HepG2 (cell line): ENCODE measurements around the gene ZNF22. TPM values are rescaled to one million over a fixed set of nuclear protein-coding genes. Genes with fewer than 3 reads are reported as not detected.

Experiments
- ATAD3A ChIP-seq: sonication (generic); formaldehyde crosslinking; IDR thresholded peaks from 2 replicates; pipeline ENCODE4 v1.4.0; 2020; ENCODE audit warnings: missing genetic modification reagents
- CBX5 ChIP-seq: sonication (generic); formaldehyde crosslinking; IDR thresholded peaks from 2 replicates; pipeline ENCODE4 v1.4.0; 2020; ENCODE audit warnings: missing genetic modification reagents, borderline replicate concordance
- EP300 ChIP-seq, 3 experiments: sonication (generic) in 1 of 3; formaldehyde crosslinking in 1 of 3; IDR thresholded peaks; 2 replicates each; pipeline versions ENCODE4 v1.5.1 to v1.6.1; 2011 to 2020; ENCODE audit warnings: low read depth in 2 of 3, low read length in 2 of 3, borderline replicate concordance in 1 of 3, improper control_type of control experiment in 1 of 3, mild to moderate bottlenecking in 1 of 3, missing genetic modification reagents in 1 of 3, moderate library complexity in 1 of 3
- FOSL1 ChIP-seq: sonication (generic); formaldehyde crosslinking; IDR thresholded peaks from 2 replicates; pipeline ENCODE4 v1.9.0; 2021; ENCODE audit warnings: missing genetic modification reagents, borderline replicate concordance
- HMGXB4 ChIP-seq, 2 experiments: sonication (generic) in 1 of 2; formaldehyde crosslinking in 1 of 2; IDR thresholded peaks; 2 replicates each; pipeline versions ENCODE4 v1.4.0 to v1.6.1; 2018 to 2020; ENCODE audit warnings: missing genetic modification reagents in 2 of 2, borderline replicate concordance in 1 of 2, low read depth in 1 of 2, mild to moderate bottlenecking in 1 of 2, missing biosample characterization in 1 of 2
- NCOA5 ChIP-seq: sonication (generic); formaldehyde crosslinking; IDR thresholded peaks from 2 replicates; pipeline ENCODE4 v1.4.0; 2020; ENCODE audit warnings: missing genetic modification reagents
- NFIC ChIP-seq: IDR thresholded peaks from 2 replicates; pipeline ENCODE4 v1.6.1; 2012; ENCODE audit warnings: mild to moderate bottlenecking, low read length, inconsistent platforms
- PCBP1 ChIP-seq: fragments of 200-400 bp; formaldehyde crosslinking; IDR thresholded peaks from 2 replicates; pipeline ENCODE4 v1.6.1; 2017; ENCODE audit warnings: mild to moderate bottlenecking, low read depth, low read length, borderline replicate concordance
- RAD51 ChIP-seq: fragments of 450-650 bp; IDR thresholded peaks from 2 replicates; pipeline ENCODE4 v1.6.1; 2016; ENCODE audit warnings: borderline replicate concordance
- RNF219 ChIP-seq: sonication (generic); formaldehyde crosslinking; IDR thresholded peaks from 2 replicates; pipeline ENCODE4 v1.5.0; 2020; ENCODE audit warnings: mild to moderate bottlenecking, missing genetic modification reagents
- TCF12 ChIP-seq, 2 experiments: fragments of 450-650 bp in 1 of 2; sonication (generic) in 1 of 2; formaldehyde crosslinking in 1 of 2; IDR thresholded peaks; 2 replicates each; pipeline versions ENCODE4 v1.6.1 to v1.8.0; 2017 to 2022; ENCODE audit warnings: antibody characterized with exemption in 1 of 2, mild to moderate bottlenecking in 1 of 2, missing genetic modification reagents in 1 of 2, moderate library complexity in 1 of 2
- ZNF577 ChIP-seq: sonication (generic); formaldehyde crosslinking; IDR thresholded peaks from 2 replicates; pipeline ENCODE4 v1.4.0; 2020; ENCODE audit warnings: mild to moderate bottlenecking, low read depth, missing genetic modification reagents, borderline replicate concordance
- ZNF580 ChIP-seq: IDR thresholded peaks from 2 replicates; pipeline ENCODE4 v1.6.1; 2016; ENCODE audit warnings: low read depth, borderline replicate concordance
- ZNF788 ChIP-seq: sonication (generic); formaldehyde crosslinking; IDR thresholded peaks from 2 replicates; pipeline ENCODE4 v1.5.0; 2020; ENCODE audit warnings: mild to moderate bottlenecking, missing genetic modification reagents, borderline replicate concordance
- polyA plus RNA-seq, 8 experiments: library from polyadenylated mRNA; depleted of rRNA in 3 of 8; stranded (reverse) in 7 of 8; unstranded in 1 of 8; fragments of >200 nt; fragmentation: Illumina TruSeq in 4 of 8; extraction: Trizol in 4 of 8; gene quantifications; 2 replicates each; pipeline versions ENCODE4 v1.2.1 to v1.2.3, GENCODE V29; 2011 to 2016; ENCODE audit warnings: low read depth in 4 of 8, missing spikeins in 1 of 8, mixed read lengths in 1 of 8; ENCODE audit not compliant: insufficient read depth in 1 of 8
- total RNA-seq, 5 experiments: library from RNA; depleted of rRNA; stranded (reverse); fragments of >200 nt; fragmentation: Illumina TruSeq; extraction: Trizol; gene quantifications; 2 replicates each; pipeline ENCODE4 v1.2.3, GENCODE V29; 2016; ENCODE audit warnings: low read depth in 1 of 5
- TF ChIP-seq, protein P1 (sequence below): sonication (generic); formaldehyde crosslinking; IDR thresholded peaks from 2 replicates; pipeline ENCODE4 v1.4.0; 2020; ENCODE audit warnings: mild to moderate bottlenecking, missing genetic modification reagents
- TF ChIP-seq, protein P2 (sequence below): sonication (generic); formaldehyde crosslinking; IDR thresholded peaks from 2 replicates; pipeline ENCODE4 v1.5.0; 2020; ENCODE audit warnings: missing genetic modification reagents

Gene ZNF22
- total and polyA plus RNA-seq, 2 of the 13 experiments (the other 11 are each of a cell fraction or from before 2014, with no cell fraction given): 0.40 to 1.3 TPM

DNA sequence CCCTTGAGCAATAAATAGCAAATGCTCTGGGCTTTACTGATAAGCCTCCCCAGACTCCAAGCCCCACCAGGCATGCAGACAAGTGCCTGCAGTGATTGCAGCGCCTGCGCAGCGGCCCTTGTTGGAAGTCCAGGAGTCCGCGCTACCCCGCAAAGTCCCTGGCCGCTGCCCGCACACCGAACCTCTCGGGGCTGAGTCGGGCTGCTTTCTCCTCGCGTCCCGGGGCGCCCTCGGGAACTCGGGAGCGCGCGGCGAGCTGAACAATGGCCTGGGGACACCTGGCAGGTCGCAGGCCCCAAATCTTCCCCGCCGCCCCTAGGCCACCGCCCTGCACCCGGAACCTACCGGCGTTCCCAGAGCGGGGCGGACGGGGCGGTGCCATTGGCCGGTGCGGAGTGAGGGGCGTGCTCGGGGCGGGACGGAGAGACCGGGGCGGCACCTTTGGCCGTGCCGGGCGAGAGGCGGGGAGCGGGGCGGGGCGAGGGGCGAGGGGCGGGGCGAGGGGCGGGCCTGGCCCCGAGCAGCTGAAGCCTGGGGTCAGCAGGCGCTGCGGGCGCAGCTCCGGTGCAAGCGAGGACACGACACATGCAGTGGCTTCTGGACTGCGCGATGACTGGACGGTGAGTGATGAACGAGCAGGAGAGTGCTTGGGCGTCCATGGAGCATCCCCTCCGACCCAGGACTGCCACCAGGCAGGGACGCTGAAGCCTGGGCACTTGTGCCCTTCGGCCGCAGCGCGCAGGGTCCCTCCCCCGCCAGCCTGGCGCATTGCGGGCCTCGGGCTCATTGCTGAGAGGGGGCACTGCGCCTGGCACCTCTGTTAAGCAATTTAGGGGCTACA is 41.3 kb upstream of the ZNF22 start, which contains the start of gene RASSF4 (continued):
- 0 out of 2 replicates have a peak, but pooled peaks have one; percentile 26 for TF ChIP-seq FOSL1
- peak in 1 of 2 experiments; percentile 7; a peak in 1 of 4 replicates for TF ChIP-seq EP300 (IDR thresholded peaks at IDR 0.05; ENCODE audit: low read depth in 2 of 2, low read length in 2 of 2)
- TF ChIP-seq EP300 (CRISPR knock-in tag; IDR thresholded peaks at IDR 0.05; ENCODE audit: borderline replicate concordance): 0 out of 2 replicates have a peak, but pooled peaks have one; percentile 23
- TF ChIP-seq, protein P1, sequence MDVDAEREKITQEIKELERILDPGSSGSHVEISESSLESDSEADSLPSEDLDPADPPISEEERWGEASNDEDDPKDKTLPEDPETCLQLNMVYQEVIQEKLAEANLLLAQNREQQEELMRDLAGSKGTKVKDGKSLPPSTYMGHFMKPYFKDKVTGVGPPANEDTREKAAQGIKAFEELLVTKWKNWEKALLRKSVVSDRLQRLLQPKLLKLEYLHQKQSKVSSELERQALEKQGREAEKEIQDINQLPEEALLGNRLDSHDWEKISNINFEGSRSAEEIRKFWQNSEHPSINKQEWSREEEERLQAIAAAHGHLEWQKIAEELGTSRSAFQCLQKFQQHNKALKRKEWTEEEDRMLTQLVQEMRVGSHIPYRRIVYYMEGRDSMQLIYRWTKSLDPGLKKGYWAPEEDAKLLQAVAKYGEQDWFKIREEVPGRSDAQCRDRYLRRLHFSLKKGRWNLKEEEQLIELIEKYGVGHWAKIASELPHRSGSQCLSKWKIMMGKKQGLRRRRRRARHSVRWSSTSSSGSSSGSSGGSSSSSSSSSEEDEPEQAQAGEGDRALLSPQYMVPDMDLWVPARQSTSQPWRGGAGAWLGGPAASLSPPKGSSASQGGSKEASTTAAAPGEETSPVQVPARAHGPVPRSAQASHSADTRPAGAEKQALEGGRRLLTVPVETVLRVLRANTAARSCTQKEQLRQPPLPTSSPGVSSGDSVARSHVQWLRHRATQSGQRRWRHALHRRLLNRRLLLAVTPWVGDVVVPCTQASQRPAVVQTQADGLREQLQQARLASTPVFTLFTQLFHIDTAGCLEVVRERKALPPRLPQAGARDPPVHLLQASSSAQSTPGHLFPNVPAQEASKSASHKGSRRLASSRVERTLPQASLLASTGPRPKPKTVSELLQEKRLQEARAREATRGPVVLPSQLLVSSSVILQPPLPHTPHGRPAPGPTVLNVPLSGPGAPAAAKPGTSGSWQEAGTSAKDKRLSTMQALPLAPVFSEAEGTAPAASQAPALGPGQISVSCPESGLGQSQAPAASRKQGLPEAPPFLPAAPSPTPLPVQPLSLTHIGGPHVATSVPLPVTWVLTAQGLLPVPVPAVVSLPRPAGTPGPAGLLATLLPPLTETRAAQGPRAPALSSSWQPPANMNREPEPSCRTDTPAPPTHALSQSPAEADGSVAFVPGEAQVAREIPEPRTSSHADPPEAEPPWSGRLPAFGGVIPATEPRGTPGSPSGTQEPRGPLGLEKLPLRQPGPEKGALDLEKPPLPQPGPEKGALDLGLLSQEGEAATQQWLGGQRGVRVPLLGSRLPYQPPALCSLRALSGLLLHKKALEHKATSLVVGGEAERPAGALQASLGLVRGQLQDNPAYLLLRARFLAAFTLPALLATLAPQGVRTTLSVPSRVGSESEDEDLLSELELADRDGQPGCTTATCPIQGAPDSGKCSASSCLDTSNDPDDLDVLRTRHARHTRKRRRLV: no peak
- TF ChIP-seq ZNF580 (CRISPR knock-in tag): no peak; the same call in 1 of the 2 replicates
- peak; percentile 69; the same call in 1 of the 2 replicates for TF ChIP-seq ZNF788 (CRISPR knock-in tag)
- TF ChIP-seq RNF219: no peak
- TF ChIP-seq HMGXB4 (CRISPR knock-in tag; IDR thresholded peaks at IDR 0.05; ENCODE audit: borderline replicate concordance in 1 of 2, low read depth in 1 of 2): no peak; a peak in 1 of 4 replicates
- TF ChIP-seq, protein P2, sequence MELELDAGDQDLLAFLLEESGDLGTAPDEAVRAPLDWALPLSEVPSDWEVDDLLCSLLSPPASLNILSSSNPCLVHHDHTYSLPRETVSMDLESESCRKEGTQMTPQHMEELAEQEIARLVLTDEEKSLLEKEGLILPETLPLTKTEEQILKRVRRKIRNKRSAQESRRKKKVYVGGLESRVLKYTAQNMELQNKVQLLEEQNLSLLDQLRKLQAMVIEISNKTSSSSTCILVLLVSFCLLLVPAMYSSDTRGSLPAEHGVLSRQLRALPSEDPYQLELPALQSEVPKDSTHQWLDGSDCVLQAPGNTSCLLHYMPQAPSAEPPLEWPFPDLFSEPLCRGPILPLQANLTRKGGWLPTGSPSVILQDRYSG: no peak
- no peak for TF ChIP-seq ATAD3A
- TF ChIP-seq CBX5 (CRISPR knock-in tag): no peak
- TF ChIP-seq NFIC: no peak
- TF ChIP-seq RAD51: no peak
- 0 out of 2 replicates have a peak, but pooled peaks have one; percentile 14 for TF ChIP-seq PCBP1
- no peak for TF ChIP-seq NCOA5 (CRISPR knock-in tag)
- no peak for TF ChIP-seq TCF12 (IDR thresholded peaks at IDR 0.05)
- TF ChIP-seq TCF12 (CRISPR knock-in tag; IDR thresholded peaks at IDR 0.05): 0 out of 2 replicates have a peak, but pooled peaks have one; percentile 56
- TF ChIP-seq ZNF577 (CRISPR knock-in tag): no peak
